Stimulated activated CD4-positive, alpha-beta T cell treated with anti-CD3 and anti-CD28 coated beads, Interleukin-2, amount 100 ng/mL, for 48 hours (primary cell): ENCODE data around the gene SHANK3.
"Not testable (repeated sequence)": the region's sequence is repeated elsewhere in the genome, so short reads cannot be mapped to it uniquely, and the experiment has no call there.

ENCODE experiments used
- DNase-seq, 2 donors: peaks; one replicate each; pipeline ENCODE4 v3.0.0-alpha.2; 2020

The SHANK3 gene

GRCh38 chr22:50672471-50673230, at the start of gene SHANK3:
SHANK3 (plus strand) TSS chr22:50672823.
- no peak for DNase-seq

GRCh38 chr22:50624347-50625130, 48.1 kb upstream of the SHANK3 start:
- no peak for DNase-seq

GRCh38 chr22:50625131-50625567, 47.5 kb upstream of the SHANK3 start:
- DNase-seq: no peak

- DNase-seq: no peak
Observed at GRCh38 chr22:50625568-50626313, 46.9 kb upstream of the SHANK3 start.

- DNase-seq: no peak
Observed at GRCh38 chr22:50626314-50626849, 46.2 kb upstream of the SHANK3 start.

GRCh38 chr22:50626850-50627641, 45.6 kb upstream of the SHANK3 start:
- DNase-seq: no peak

- DNase-seq: peak; percentile 54 to 68
Observed at GRCh38 chr22:50627642-50628542, 44.7 kb upstream of the SHANK3 start, which contains the start of gene ARSA. ARSA (minus strand) TSS chr22:50628152; CDS start chr22:50627779, 373 bp downstream.

GRCh38 chr22:50628543-50629134, 44.0 kb upstream of the SHANK3 start:
- DNase-seq: no peak

- DNase-seq: no peak
Observed at GRCh38 chr22:50630376-50630775, 42.2 kb upstream of the SHANK3 start.

- DNase-seq: no peak
Observed at GRCh38 chr22:50633086-50633485, 39.5 kb upstream of the SHANK3 start.

- DNase-seq: no peak
Observed at GRCh38 chr22:50633771-50634170, 38.9 kb upstream of the SHANK3 start.

GRCh38 chr22:50635591-50635990, 37.0 kb upstream of the SHANK3 start:
- DNase-seq: no peak

- not testable (repeated sequence) for DNase-seq
Observed at GRCh38 chr22:50640296-50640695, 32.3 kb upstream of the SHANK3 start.

GRCh38 chr22:50640857-50641647, 31.6 kb upstream of the SHANK3 start:
- no peak for DNase-seq

GRCh38 chr22:50641696-50642607, 30.7 kb upstream of the SHANK3 start:
- no peak for DNase-seq

- not testable (repeated sequence) for DNase-seq
Observed at GRCh38 chr22:50643021-50643820, 29.4 kb upstream of the SHANK3 start.

- DNase-seq: not testable (repeated sequence)
Observed at GRCh38 chr22:50643821-50644101, 28.9 kb upstream of the SHANK3 start.

- DNase-seq: no peak
Observed at GRCh38 chr22:50653256-50653655, 19.4 kb upstream of the SHANK3 start.
